GM19438 (cell line): ENCODE measurements around the gene FXYD6.
"Not testable (repeated sequence)": the region's sequence is repeated elsewhere in the genome, so short reads cannot be mapped to it uniquely, and the experiment has no call there.

Source experiments
- ATAC-seq: cut with Tn5 transposase; IDR thresholded peaks from one replicate; pipeline ENCODE4 v1.9.1; 2021; ENCODE audit warnings: low read depth; ENCODE audit not compliant: unreplicated experiment

Gene FXYD6

DNA sequence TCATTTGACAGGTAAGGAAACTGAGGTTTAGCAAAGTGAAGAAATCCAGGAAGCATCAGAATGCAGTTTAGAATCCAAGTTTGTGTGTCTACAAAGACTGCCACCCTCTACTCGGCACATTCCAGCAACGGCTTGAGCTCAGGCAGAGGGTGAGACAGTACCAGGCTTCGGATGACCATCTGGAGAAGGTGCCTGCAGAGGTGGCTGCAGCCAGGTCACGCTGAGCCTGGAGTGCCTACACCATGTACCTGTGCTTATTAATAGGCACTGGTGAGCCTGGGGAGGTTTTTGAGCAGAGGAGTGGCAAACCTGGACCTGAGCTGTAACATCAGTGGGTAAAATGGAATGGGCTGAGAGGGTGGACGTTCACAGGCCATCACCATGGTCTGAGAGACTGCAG lies 4.7 kb downstream of the FXYD6 start:
- no peak for ATAC-seq

DNA sequence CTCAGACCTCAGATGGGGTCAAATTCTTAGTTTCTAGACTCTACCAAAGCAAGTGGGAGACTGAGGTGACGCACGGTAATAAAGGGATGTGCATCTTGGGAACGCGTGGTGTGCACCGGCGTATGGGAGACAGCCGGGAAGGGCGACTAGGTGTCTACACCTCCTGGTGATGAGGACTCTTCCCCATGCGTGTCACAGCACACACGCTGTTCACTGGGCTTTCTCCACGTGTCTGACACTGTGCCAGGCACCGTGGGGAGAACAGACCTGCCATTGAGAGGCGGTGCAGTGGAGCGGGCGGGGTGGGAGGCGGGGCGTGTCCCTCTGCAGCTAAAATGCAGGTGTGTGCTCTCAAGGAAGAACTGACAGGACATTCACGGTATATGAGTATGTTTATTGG lies 5.3 kb downstream of the FXYD6 start:
- ATAC-seq, result no peak

- no peak for ATAC-seq
Observed at GRCh38 chr11:117870103-117870952, 6.1 kb downstream of the FXYD6 start.

DNA sequence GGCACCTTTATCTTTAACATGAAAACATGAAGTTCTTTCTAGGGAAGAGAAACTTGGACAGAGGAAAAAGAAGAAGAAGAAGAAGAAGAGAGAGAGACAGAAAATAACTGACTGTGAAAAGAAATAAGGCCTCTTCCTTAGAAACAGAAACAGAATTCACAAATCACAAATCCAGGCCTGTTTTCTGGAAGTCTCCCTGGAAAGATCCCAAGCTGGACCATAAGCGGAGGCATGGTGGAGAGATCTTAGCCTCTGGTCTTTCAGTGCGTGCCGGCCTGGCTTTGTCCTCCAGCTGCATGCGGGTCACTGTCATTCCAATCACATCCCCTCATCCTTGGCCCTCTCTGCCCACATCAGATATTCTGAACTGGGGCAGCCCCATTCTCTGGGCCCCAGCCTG lies 6.9 kb downstream of the FXYD6 start:
- ATAC-seq, result no peak

DNA sequence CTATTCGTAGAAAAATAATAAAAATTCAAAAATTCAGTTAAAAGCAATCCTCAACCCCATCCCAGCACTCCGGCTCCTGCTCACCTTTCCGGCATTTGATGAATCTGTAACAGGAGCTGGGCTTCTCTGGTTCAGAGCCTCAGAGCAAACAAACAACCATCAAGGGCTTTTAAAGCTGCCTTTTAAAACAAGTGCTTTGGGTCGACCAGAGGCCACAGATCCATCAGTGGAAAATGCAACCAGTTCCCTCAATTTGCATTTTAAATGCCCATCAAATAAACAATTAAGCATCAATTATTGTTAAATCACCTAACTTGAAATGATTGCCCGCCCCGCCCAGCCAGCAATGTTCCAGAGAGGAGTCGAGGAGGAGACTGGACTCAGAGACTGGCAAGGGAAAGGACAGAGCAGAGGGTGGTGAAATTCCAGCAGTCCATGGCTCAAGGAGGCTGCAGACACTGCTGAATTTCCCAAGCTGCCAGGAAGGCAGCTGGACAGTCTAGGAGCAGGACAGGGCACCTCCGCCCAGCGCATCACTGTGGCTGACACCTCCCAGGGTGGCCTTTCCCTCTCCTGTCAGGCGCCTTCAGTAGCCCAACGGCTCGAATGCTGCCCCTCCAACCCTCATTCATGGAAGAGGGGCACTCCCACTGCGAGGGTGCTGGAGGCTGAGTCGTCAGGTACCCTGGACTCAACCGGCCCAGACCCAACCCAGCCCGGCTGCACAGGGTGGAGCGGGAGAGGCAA lies 7.5 kb downstream of the FXYD6 start:
- no peak for ATAC-seq

GRCh38 chr11:117868088-117868487 lies 8.4 kb downstream of the FXYD6 start:
- no peak for ATAC-seq

GRCh38 chr11:117866526-117866925 lies 9.9 kb downstream of the FXYD6 start:
- ATAC-seq, result no peak

GRCh38 chr11:117865546-117865945 lies 10.9 kb downstream of the FXYD6 start:
- not testable (repeated sequence) for ATAC-seq

- ATAC-seq, result no peak
Observed at GRCh38 chr11:117863383-117863782, 13.1 kb downstream of the FXYD6 start.

- ATAC-seq, result no peak
Observed at GRCh38 chr11:117862753-117863152, 13.7 kb downstream of the FXYD6 start.

DNA sequence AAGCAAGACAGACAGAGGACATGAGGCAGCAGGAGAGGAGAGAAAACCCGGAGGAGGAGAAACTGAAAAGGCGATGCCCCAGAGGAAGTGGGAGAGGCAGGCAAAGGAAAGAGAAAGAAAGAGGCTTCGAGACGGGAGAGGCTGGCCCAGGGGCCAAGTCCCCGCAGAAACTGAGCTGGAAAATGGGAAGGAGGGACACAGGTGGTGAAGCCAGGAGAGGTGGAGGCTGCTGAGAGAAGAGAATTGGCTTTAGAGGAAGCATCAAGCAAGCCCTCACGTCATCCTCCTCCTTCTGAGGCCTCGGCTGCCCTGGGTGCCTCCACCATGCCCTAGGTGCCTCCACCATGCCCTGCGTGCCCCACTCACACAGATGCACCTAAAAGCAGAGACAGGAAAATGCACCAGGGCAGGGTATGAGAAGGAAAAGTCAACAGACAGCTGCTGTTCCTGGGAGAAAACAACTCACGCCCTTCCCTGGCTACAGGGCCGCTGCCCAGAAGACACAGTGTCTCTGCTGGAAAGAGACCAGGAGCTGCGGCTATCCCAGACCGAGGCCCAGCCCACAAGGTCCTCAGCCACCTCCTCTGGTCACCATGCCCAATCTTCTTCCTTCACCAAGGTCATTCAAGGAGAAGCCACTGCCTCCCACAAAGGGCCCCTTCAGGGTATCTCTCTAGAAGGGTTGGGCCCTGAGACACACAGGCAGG lies 14.3 kb downstream of the FXYD6 start:
- no peak for ATAC-seq

DNA sequence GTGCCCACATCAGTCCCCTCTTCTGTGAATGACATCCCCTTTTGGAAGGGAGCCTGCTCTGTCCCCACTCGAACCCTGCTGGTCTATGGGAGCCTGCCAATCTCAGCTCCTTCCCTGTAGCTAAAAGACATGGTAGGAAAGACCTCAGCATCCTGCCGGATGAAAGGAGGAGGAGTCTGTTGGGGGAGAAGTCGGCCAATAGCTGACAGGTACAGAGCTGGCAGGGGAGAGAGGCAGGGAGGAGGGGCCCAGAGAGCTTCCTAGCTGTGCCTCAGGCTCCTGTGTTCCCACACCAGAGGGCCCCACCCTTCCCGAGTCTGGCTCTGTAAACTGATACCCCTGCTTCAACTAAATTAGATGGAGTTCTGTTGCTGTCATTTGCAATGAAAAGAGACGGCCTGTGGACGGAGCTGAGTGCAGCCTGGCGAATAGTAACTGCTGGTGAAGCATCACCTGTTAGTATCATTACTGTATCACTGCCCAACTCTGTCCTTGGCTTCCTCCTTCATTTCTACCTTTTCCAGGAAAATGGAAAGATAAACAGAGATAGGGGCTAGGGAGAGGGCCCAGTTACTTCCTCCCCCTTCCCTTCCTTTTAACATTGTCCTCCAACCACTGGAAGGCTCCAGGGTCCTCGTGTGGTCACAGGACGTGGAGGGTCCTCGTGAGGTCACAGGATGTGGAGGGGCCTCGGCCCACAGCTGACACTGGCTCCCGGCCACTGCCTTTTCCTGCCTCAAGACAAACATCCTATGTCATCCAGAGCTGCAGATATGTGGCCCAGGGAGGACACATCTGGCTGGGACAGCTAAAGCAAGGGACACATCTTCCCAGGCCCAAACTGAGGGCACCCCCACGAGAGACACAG lies 15.1 kb downstream of the FXYD6 start:
- no peak for ATAC-seq

- no peak for ATAC-seq
Observed at GRCh38 chr11:117860139-117860538, 16.3 kb downstream of the FXYD6 start.

DNA sequence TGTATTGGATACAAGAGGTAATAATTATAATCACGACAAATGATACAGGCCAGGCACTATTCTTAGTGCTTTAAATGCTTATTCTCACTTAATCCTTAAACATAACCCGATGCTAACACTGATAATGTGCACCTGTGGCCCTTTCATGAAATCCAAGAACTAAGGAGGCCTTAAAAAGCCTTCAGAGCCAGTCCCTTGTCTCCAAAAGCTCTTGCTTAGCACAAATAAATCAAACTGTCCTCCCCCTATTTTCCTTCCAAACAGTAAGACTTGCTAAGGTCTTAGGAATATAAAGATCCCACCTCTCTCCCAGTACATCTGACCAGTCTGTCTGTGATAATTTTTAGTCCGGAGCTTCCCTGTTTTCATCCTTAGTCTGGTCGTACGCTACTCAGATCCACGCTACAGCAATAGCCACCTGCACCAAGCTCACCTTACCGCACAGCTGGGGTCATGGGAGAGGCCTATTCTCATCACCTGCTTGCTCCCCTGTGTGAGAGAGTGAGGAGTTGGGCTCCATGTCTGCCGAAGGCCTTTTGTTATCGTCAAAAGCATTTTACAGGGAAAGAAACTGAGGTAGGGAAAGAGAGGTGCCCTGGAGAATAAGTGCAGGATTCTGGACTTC lies 16.9 kb downstream of the FXYD6 start:
- no peak for ATAC-seq

DNA sequence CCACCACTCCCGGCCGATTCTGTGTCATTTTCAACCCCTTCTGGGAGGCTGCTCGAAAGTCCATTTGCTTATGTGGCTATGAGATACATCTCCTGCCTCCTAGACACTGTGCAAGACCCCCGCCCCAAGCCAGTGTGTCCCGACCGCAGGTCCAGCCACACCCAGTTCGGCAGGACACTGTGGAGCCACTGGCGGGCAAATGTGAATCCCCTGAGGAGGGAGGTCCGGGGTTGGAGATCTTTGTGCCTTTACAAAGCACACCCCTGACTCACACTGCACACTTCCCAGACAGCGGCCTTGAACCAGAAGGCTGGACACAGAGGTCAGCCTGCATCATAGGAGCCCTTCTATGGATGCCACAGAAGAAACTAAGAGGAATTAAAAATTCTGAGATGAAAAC lies 17.4 kb downstream of the FXYD6 start:
- no peak for ATAC-seq

- no peak for ATAC-seq
Observed at GRCh38 chr11:117857734-117858414, 18.6 kb downstream of the FXYD6 start.

DNA sequence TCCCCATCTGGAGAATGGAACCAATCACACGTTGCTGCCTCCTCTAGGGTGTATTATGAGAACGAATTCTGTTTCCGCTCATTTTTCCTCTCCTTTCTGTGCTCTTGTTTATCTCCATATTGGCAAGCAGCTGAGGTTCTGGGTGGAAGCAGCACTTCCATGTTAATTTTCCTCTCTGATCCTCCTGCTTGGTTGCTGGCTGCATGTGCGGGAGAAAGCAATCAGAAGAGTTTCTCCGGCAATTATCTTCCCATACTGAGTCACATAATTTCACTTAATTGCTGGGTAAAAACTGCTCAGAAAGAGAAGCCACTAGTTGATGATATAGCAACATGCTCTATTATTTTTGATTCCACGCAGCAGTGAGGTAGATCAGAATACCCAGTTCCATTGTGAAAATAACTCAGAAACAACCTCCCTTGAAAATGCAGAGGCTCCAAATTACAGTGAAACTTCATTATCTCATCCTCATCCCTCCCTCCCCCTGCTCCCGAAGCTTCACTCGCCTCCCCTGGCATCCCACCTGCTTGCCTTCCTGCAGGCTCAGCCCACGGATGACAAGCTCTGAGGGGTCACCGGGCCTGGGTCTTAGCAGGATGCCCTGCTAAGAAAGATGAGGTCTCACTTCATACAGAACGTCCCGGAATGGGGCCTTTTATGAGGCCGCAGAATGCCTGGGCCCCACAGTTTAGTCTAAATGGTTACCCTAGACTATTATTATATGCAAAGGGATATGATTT lies 20.4 kb downstream of the FXYD6 start:
- no peak for ATAC-seq

DNA sequence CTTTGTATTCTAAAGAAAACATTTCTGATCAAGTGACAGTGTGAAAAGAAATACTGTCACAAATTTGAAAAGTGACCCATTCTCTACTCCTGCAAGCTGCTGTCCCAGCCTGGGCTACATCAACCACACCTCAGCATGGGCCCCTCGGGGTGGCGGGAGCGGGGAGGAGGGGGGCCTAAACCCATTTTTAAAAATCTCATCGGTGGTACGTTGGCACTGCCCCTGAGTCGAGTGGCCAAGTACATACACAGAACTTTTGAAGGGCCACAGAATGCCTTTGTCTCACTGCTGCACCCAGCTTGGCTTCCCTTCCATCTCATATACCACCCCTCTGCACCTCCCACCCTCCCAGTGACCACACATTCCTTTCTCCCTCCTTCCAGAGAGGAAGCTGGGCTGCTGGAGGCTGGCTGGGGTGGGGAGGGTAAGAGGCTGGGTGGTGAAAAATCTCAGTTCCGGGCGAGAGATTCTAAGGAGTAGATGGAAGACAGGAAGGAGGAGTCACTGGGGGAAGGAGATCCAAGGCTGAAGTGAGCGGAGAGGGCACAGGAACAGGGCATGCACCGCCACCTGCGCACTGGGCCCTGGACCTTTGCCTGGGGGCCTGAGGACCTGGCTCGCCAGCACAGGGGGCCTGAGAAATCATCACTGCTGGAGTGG lies 21.1 kb downstream of the FXYD6 start:
- no peak for ATAC-seq
